ENCODE measurements around the gene ADAM33. TPM values are rescaled to one million over a fixed set of nuclear protein-coding genes. Genes with fewer than 3 reads are reported as not detected.

Gene ADAM33
- total RNA-seq, 1 donor from 2014 or later: 7.0 TPM

GRCh38 chr20:3719046-3719445 is 37.2 kb upstream of the ADAM33 start:
- Histone ChIP-seq H3K79me2 (ENCODE audit: low read depth) (no peaks in the 10 kb centered on the region), H3K4me1 (no peaks in the 10 kb centered on the region), H3K4me3 (no peak overlapping the region), H2AFZ (replicated peaks) (no peak overlapping the region), H3K9ac (no peak overlapping the region), H3K36me3 (no peaks in the 10 kb centered on the region), H3K9me3 (ENCODE audit: low read depth) (no peaks in the 10 kb centered on the region), H3F3A (ENCODE audit: low read depth) (no peaks in the 10 kb centered on the region), H3K27me3 (no peaks in the 10 kb centered on the region), H3K27ac (no peak overlapping the region), H3K4me2 (no peak overlapping the region), H4K20me1 (ENCODE audit: low read depth) (no peaks in the 10 kb centered on the region)
- DNase-seq (ENCODE audit: low spot score): no peak
- Mint-ChIP-seq H3K4me3 (no peak overlapping the region), H3K27me3 (ENCODE audit: insufficient read depth, low read depth) (peaks cover 9% of the 10 kb centered on the region), H3K27ac (no peak overlapping the region), H3K4me1 (no peaks in the 10 kb centered on the region), H3K36me3 (no peaks in the 10 kb centered on the region), H3K9me3 (no peaks in the 10 kb centered on the region)
- TF ChIP-seq EZH2 (IDR thresholded peaks at IDR 0.05): no peak

DNA sequence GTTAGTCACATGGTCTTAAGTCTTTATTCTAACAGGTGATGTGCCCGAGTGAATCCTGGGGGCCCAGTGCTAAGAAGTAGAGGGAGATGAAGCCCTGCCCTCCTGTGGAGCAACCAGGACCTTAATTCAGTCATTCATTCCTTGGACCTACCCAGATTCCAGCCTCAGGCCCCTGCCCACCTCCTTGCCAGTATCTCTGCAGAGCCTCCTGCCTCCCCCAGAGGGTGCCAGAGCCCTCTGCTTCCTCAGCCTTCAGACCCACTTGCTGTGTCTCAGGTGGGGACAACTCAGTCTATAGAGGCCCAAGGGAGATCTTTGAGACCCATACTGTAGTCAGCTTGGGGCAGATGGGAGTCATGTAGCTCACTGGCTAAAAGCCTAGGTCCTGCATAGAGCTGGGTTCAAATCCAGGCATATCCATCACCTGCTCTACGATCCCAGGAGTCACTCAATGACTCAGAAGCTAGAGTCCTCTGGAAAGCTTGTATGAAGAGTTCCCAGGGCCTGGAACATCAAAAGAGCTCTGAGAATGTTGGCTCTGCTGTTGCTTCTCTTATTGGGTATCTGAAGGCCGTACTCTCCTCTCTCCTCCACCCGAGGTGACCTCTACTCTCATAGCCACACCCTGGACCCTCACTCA is 34.5 kb upstream of the ADAM33 start:
- Mint-ChIP-seq H3K36me3 (no peaks in the 10 kb centered on the region), H3K27ac (no peak overlapping the region), H3K9me3 (no peaks in the 10 kb centered on the region), H3K4me1 (no peaks in the 10 kb centered on the region), H3K4me3 (no peak overlapping the region), H3K27me3 (ENCODE audit: insufficient read depth, low read depth) (peaks cover 13% of the 10 kb centered on the region)
- no peaks in the 10 kb centered on the region for H4K20me1 ChIP-seq (ENCODE audit: low read depth)
- no peak overlapping the region for H3K4me3 ChIP-seq
- no peaks in the 10 kb centered on the region for H3K9me3 ChIP-seq (ENCODE audit: low read depth)
- H3K36me3 ChIP-seq: no peaks in the 10 kb centered on the region
- H3K4me2 ChIP-seq: no peak overlapping the region
- TF ChIP-seq, protein P1, sequence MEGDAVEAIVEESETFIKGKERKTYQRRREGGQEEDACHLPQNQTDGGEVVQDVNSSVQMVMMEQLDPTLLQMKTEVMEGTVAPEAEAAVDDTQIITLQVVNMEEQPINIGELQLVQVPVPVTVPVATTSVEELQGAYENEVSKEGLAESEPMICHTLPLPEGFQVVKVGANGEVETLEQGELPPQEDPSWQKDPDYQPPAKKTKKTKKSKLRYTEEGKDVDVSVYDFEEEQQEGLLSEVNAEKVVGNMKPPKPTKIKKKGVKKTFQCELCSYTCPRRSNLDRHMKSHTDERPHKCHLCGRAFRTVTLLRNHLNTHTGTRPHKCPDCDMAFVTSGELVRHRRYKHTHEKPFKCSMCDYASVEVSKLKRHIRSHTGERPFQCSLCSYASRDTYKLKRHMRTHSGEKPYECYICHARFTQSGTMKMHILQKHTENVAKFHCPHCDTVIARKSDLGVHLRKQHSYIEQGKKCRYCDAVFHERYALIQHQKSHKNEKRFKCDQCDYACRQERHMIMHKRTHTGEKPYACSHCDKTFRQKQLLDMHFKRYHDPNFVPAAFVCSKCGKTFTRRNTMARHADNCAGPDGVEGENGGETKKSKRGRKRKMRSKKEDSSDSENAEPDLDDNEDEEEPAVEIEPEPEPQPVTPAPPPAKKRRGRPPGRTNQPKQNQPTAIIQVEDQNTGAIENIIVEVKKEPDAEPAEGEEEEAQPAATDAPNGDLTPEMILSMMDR (IDR thresholded peaks at IDR 0.05): peak; percentile 86
- TF ChIP-seq EZH2 (IDR thresholded peaks at IDR 0.05): no peak
- H3K27ac ChIP-seq: no peak overlapping the region
- H3K79me2 ChIP-seq (ENCODE audit: low read depth): no peaks in the 10 kb centered on the region
- no peaks in the 10 kb centered on the region for H3K4me1 ChIP-seq
- H3F3A ChIP-seq (ENCODE audit: low read depth): no peaks in the 10 kb centered on the region
- H3K27me3 ChIP-seq: no peaks in the 10 kb centered on the region
- peak; percentile 76 for DNase-seq (ENCODE audit: low spot score)
- H3K9ac ChIP-seq: no peak overlapping the region
- H2AFZ ChIP-seq (replicated peaks): no peak overlapping the region

DNA sequence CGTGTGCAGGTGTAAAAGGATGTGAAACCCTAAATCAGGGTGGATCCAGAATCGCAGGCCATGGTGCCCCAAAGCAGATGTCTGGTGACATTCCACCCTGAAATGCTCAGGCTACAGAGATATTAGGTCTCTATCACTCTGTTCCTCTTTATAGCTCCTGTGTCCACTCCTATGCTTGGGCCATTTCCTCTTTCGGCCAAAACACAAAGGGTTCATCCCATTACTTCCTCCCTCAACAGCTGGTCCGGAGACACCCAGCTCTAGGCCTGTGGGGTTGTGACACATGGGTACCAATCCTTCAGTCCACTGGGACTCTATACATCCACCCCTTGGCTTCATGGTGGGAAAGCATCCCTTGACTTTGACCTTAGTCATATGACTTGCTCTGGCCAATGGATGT is 32.3 kb upstream of the ADAM33 start:
- Histone ChIP-seq H3K79me2 (ENCODE audit: low read depth) (no peaks in the 10 kb centered on the region), H3K4me2 (no peak overlapping the region), H3K27ac (no peak overlapping the region), H3K4me1 (no peaks in the 10 kb centered on the region), H3K9me3 (ENCODE audit: low read depth) (no peaks in the 10 kb centered on the region), H3K9ac (no peak overlapping the region), H2AFZ (replicated peaks) (no peak overlapping the region), H4K20me1 (ENCODE audit: low read depth) (no peaks in the 10 kb centered on the region), H3K27me3 (no peaks in the 10 kb centered on the region), H3K36me3 (no peaks in the 10 kb centered on the region), H3F3A (ENCODE audit: low read depth) (no peaks in the 10 kb centered on the region), H3K4me3 (no peak overlapping the region)
- Mint-ChIP-seq H3K36me3 (no peaks in the 10 kb centered on the region), H3K27me3 (ENCODE audit: insufficient read depth, low read depth) (peaks cover 6% of the 10 kb centered on the region), H3K4me1 (no peaks in the 10 kb centered on the region), H3K9me3 (no peaks in the 10 kb centered on the region), H3K4me3 (no peak overlapping the region), H3K27ac (no peak overlapping the region)
- no peak for DNase-seq (ENCODE audit: low spot score)
- TF ChIP-seq EZH2 (IDR thresholded peaks at IDR 0.05): no peak
- TF ChIP-seq, protein P1 (IDR thresholded peaks at IDR 0.05): no peak
- TF ChIP-seq EZH2phosphoT487 (IDR thresholded peaks at IDR 0.05): no peak

- Histone ChIP-seq H3K4me2 (no peak within 1 kb of the TSS), H3K4me1 (no peaks in the 10 kb centered on the region), H3K36me3 (no peaks in the 10 kb centered on the region), H3K9ac (no peak within 1 kb of the TSS), H3F3A (ENCODE audit: low read depth) (no peaks in the 10 kb centered on the region), H3K27ac (no peak within 1 kb of the TSS), H3K4me3 (no peak within 1 kb of the TSS), H3K9me3 (ENCODE audit: low read depth) (no peaks in the 10 kb centered on the region), H4K20me1 (ENCODE audit: low read depth) (no peaks in the 10 kb centered on the region), H2AFZ (replicated peaks) (no peak within 1 kb of the TSS), H3K27me3 (no peaks in the 10 kb centered on the region), H3K79me2 (ENCODE audit: low read depth) (no peaks in the 10 kb centered on the region)
- H3K9me3 Mint-ChIP-seq: no peaks in the 10 kb centered on the region
- H3K36me3 Mint-ChIP-seq: no peaks in the 10 kb centered on the region
- no peaks in the 10 kb centered on the region for H3K4me1 Mint-ChIP-seq
- H3K27ac Mint-ChIP-seq: no peak within 1 kb of the TSS
- TF ChIP-seq EZH2phosphoT487 (IDR thresholded peaks at IDR 0.05): no peak
- TF ChIP-seq, protein P1 (IDR thresholded peaks at IDR 0.05): no peak
- no peak for TF ChIP-seq EZH2 (IDR thresholded peaks at IDR 0.05)
- peaks cover 6% of the 10 kb centered on the region for H3K27me3 Mint-ChIP-seq (ENCODE audit: insufficient read depth, low read depth)
- no peak for DNase-seq (ENCODE audit: low spot score)
- H3K4me3 Mint-ChIP-seq: no peak within 1 kb of the TSS
Observed at GRCh38 chr20:3712279-3712873, 30.6 kb upstream of the ADAM33 start, which contains the start of gene SIGLEC1. Gene SIGLEC1 (minus strand): TSS chr20:3712600. CDS start chr20:3707128, 5,472 bp downstream.
